ENCODE data around the gene RASGRP3. TPM values are rescaled to one million over a fixed set of nuclear protein-coding genes. Genes with fewer than 3 reads are reported as not detected.

Gene RASGRP3
- total and polyA plus RNA-seq, 11 donors = 17.7 to 73.3 (median 61.4) TPM

- intact Hi-C loops (cut with DNase I) = no loop called here
- 19 to 29% (median 24%) methylated on average over 2 of the region's 2 CpGs for WGBS, 4 donors
- H3K4me1 ChIP-seq = peaks cover 0 to 69% (median 41%) of the 10 kb centered on the region in 12 donors
- H3K9me3 ChIP-seq = peaks cover 0 to 18% (median 6%) of the 10 kb centered on the region in 12 donors
- ATAC-seq = no peak
- H3K36me3 ChIP-seq = peaks cover 0 to 4% (median 0%) of the 10 kb centered on the region in 9 donors
- H3K27me3 ChIP-seq = no peaks in the 10 kb centered on the region
- no peak overlapping the region for H3K4me3 ChIP-seq
- no peak for DNase-seq
- TF ChIP-seq CTCF (IDR thresholded peaks at IDR 0.05) = no peak
- TF ChIP-seq POLR2A (IDR thresholded peaks at IDR 0.05) = no peak
- peak overlapping the region in 11 of 12 donors; percentile 17 to 96 (median 68) for H3K27ac ChIP-seq
Measured at GRCh38 chr2:33484042-33484621, 7.7 kb downstream of the RASGRP3 start.

- intact Hi-C loops (cut with DNase I) = no loop called here
- 86 to 95% (median 93%) methylated on average over 2 of the region's 2 CpGs for WGBS, 4 donors
- H3K27ac ChIP-seq = peak overlapping the region in 10 of 12 donors; percentile 47 to 96 (median 73)
Measured at GRCh38 chr2:33485051-33485450, 8.6 kb downstream of the RASGRP3 start.

GRCh38 chr2:33486544-33486943 lies 10.1 kb downstream of the RASGRP3 start:
- DNase-seq (no peak), ATAC-seq (no peak)
- peaks cover 0 to 69% (median 44%) of the 10 kb centered on the region in 12 donors for H3K4me1 ChIP-seq
- H3K27me3 ChIP-seq = no peaks in the 10 kb centered on the region
- 75 to 93% (median 89%) methylated on average over 3 of the region's 3 CpGs for WGBS, 4 donors
- no peak overlapping the region for H3K27ac ChIP-seq
- H3K4me3 ChIP-seq = no peak overlapping the region
- H3K36me3 ChIP-seq = peaks cover 0 to 4% (median 0%) of the 10 kb centered on the region in 9 donors
- TF ChIP-seq POLR2A (IDR thresholded peaks at IDR 0.05) = no peak
- TF ChIP-seq CTCF (IDR thresholded peaks at IDR 0.05) = no peak
- intact Hi-C loops (cut with DNase I) = no loop called here
- peaks cover 0 to 18% (median 6%) of the 10 kb centered on the region in 12 donors for H3K9me3 ChIP-seq

More at GRCh38 chr2:33485051-33485450, 8.6 kb downstream of the RASGRP3 start:
- no peak overlapping the region for H3K4me3 ChIP-seq
- H3K36me3 ChIP-seq = peaks cover 0 to 4% (median 0%) of the 10 kb centered on the region in 9 donors
- peaks cover 0 to 70% (median 45%) of the 10 kb centered on the region in 12 donors for H3K4me1 ChIP-seq
- TF ChIP-seq CTCF (IDR thresholded peaks at IDR 0.05) = no peak
- TF ChIP-seq POLR2A (IDR thresholded peaks at IDR 0.05) = no peak
- ATAC-seq = no peak
- H3K27me3 ChIP-seq = no peaks in the 10 kb centered on the region
- H3K9me3 ChIP-seq = peaks cover 0 to 18% (median 6%) of the 10 kb centered on the region in 12 donors
- DNase-seq = no peak

- no peak for DNase-seq
- Histone ChIP-seq H3K36me3 (peaks cover 0 to 4% (median 0%) of the 10 kb centered on the region in 9 donors), H3K4me3 (no peak overlapping the region), H3K27me3 (no peaks in the 10 kb centered on the region), H3K4me1 (peaks cover 0 to 76% (median 46%) of the 10 kb centered on the region in 12 donors), H3K27ac (no peak overlapping the region), H3K9me3 (peaks cover 0 to 18% (median 6%) of the 10 kb centered on the region in 12 donors)
- TF ChIP-seq CTCF (IDR thresholded peaks at IDR 0.05) (no peak), POLR2A (IDR thresholded peaks at IDR 0.05) (no peak)
- intact Hi-C loops (cut with DNase I) = no loop called here
- no peak for ATAC-seq
- 52 to 70% (median 61%) methylated on average over 2 of the region's 2 CpGs for WGBS, 4 donors
Measured at GRCh38 chr2:33488178-33488690, 11.8 kb downstream of the RASGRP3 start.
